Measurements from ENCODE around the gene METTL4.

DNA sequence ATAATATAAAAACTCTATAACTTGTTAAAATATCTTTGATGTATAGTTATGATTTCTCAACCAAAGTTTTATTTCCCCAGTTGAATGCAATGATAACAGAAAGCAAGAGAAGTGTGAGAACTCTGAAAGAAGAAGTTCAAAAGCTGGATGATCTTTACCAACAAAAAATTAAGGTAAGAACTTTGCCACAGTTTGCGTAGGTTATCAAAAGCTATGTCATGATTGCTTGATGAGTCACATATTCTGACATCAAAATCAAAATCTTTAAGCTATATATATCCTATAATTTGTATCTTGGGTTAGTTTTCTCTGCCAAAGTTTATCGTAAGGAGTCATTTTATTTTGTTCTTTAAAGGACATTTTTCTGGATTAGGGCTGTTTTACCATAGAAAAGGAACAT, 35.0 kb upstream of the METTL4 start:
- TF ChIP-seq, protein P1, sequence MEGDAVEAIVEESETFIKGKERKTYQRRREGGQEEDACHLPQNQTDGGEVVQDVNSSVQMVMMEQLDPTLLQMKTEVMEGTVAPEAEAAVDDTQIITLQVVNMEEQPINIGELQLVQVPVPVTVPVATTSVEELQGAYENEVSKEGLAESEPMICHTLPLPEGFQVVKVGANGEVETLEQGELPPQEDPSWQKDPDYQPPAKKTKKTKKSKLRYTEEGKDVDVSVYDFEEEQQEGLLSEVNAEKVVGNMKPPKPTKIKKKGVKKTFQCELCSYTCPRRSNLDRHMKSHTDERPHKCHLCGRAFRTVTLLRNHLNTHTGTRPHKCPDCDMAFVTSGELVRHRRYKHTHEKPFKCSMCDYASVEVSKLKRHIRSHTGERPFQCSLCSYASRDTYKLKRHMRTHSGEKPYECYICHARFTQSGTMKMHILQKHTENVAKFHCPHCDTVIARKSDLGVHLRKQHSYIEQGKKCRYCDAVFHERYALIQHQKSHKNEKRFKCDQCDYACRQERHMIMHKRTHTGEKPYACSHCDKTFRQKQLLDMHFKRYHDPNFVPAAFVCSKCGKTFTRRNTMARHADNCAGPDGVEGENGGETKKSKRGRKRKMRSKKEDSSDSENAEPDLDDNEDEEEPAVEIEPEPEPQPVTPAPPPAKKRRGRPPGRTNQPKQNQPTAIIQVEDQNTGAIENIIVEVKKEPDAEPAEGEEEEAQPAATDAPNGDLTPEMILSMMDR (IDR thresholded peaks at IDR 0.05; ENCODE audit: extremely low read depth in 1 of 2, insufficient read depth in 1 of 2, low read depth in 1 of 2, low read length in 2 of 2): no peak
- no peak for TF ChIP-seq EZH2 (IDR thresholded peaks at IDR 0.05; ENCODE audit: borderline replicate concordance, low read depth, low read length, severe bottlenecking)
- TF ChIP-seq, protein P2, sequence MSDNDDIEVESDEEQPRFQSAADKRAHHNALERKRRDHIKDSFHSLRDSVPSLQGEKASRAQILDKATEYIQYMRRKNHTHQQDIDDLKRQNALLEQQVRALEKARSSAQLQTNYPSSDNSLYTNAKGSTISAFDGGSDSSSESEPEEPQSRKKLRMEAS (IDR thresholded peaks at IDR 0.05; ENCODE audit: insufficient read depth, insufficient read length): no peak
- TF ChIP-seq POLR2AphosphoS5 (IDR thresholded peaks at IDR 0.05; ENCODE audit: insufficient read depth, low read depth, low read length): no peak
- no peak for TF ChIP-seq JUN (IDR thresholded peaks at IDR 0.05; ENCODE audit: borderline replicate concordance, insufficient read depth, insufficient read length, low read depth)
- TF ChIP-seq POLR2A (IDR thresholded peaks at IDR 0.05; ENCODE audit: low read depth, low read length): no peak

Data from endothelial cell of umbilical vein (primary cell).